HCT116 (cell line): ENCODE data around the gene NFKBIA. TPM values are rescaled to one million over a fixed set of nuclear protein-coding genes. Genes with fewer than 3 reads are reported as not detected.

ENCODE experiments used
- ATAC-seq: fragments of 200-7000 bp; cut with Tn5 transposase; 2 replicates; pipeline ENCODE4 v1.9.1; 2020; ENCODE audit warnings: mild to moderate bottlenecking, moderate library complexity
- BruUV-seq: library from RNA; stranded (reverse); fragments of 400-500 nt; replicated peaks from 2 replicates; lab custom pipeline; 2021; lab: Mats Ljungman, UMichigan
- CTCF ChIA-PET: fragments of 300-600 bp; sonication (Branson Sonifier 250); formaldehyde crosslinking; loops from one replicate; lab custom pipeline; 2021; ENCODE audit warnings: antibody characterized with exemption; lab: Charles Lee
- POLR2A ChIA-PET: fragments of 300-600, 350-600 bp; sonication (Branson Sonifier 250); formaldehyde crosslinking; loops from one replicate; lab custom pipeline; 2021; ENCODE audit warnings: antibody characterized with exemption; lab: Charles Lee
- RAD21 ChIA-PET, 2 experiments: fragments of 300-600 bp; sonication (Branson Sonifier 250); formaldehyde crosslinking; loops; one replicate each; lab custom pipeline; 2023; ENCODE audit warnings: low total read pairs in 2 of 2; ENCODE audit not compliant: uncharacterized antibody in 2 of 2, unreplicated experiment in 2 of 2, low non-redundant PET in 1 of 2; lab: Charles Lee
- DNase-seq: peaks from one replicate; pipeline ENCODE4 v3.0.0-alpha.2; 2010; ENCODE audit warnings: low read depth, low spot score
- H2AFZ ChIP-seq: fragments of 200-600 bp; shearing (Covaris generic), sonication (generic); 2 replicates; pipeline ENCODE4 v1.6.1; 2017; ENCODE audit warnings: low read depth, mixed run types, mixed read lengths, antibody characterized with exemption, low read length; ENCODE audit not compliant: poor library complexity, severe bottlenecking
- H3K27ac ChIP-seq: 2 replicates; pipeline ENCODE4 v1.5.1; 2012; ENCODE audit warnings: low read depth, low read length
- H3K27me3 ChIP-seq: fragments of 200-600 bp; sonication (generic); 2 replicates; pipeline ENCODE4 v1.6.1; 2016; ENCODE audit warnings: mixed run types, low read length, mixed read lengths; ENCODE audit not compliant: insufficient read depth
- H3K36me3 ChIP-seq, 2 experiments: fragments of 200-500 bp in 1 of 2; fragments of 200-600 bp in 1 of 2; sonication (Bioruptor generic) in 1 of 2; sonication (generic) in 1 of 2; 2 replicates each; pipeline versions ENCODE4 v1.5.1 to v1.6.1; 2014 to 2016; ENCODE audit warnings: low read length in 2 of 2, inconsistent platforms in 1 of 2, mixed read lengths in 1 of 2, mixed run types in 1 of 2; ENCODE audit not compliant: insufficient read depth in 2 of 2, control insufficient read depth in 1 of 2
- H3K4me1 ChIP-seq, 2 experiments: fragments of 200-600 bp in 1 of 2; sonication (generic) in 1 of 2; 2 replicates each; pipeline versions ENCODE4 v1.5.1 to v1.6.1; 2012 to 2017; ENCODE audit warnings: low read length in 2 of 2, inconsistent platforms in 1 of 2, mild to moderate bottlenecking in 1 of 2, mixed read lengths in 1 of 2, mixed run types in 1 of 2, moderate library complexity in 1 of 2; ENCODE audit not compliant: insufficient read depth in 2 of 2, control insufficient read depth in 1 of 2
- H3K4me2 ChIP-seq: fragments of 200-600 bp; sonication (generic); 2 replicates; pipeline ENCODE4 v1.6.1; 2017; ENCODE audit warnings: mixed run types, low read length, mixed read lengths
- H3K4me3 ChIP-seq, 2 experiments: fragments of 200-600 bp in 1 of 2; sonication (generic) in 1 of 2; replicated peaks in 1 of 2; 2 replicates each; pipeline ENCODE4 v1.5.1; 2011 to 2016; ENCODE audit warnings: low read length in 2 of 2, control low read depth in 1 of 2, low read depth in 1 of 2, mild to moderate bottlenecking in 1 of 2, mixed read lengths in 1 of 2, mixed run types in 1 of 2
- H3K79me2 ChIP-seq: fragments of 200-600 bp; sonication (generic); 2 replicates; pipeline ENCODE4 v1.6.1; 2017; ENCODE audit warnings: mild to moderate bottlenecking, mixed run types, low read length, moderate library complexity, mixed read lengths; ENCODE audit not compliant: insufficient read depth
- H3K9ac ChIP-seq: fragments of 200-600 bp; sonication (generic); 2 replicates; pipeline ENCODE4 v1.6.1; 2016; ENCODE audit warnings: low read length, mixed read lengths
- H3K9me2 ChIP-seq: fragments of 200-600 bp; sonication (generic), shearing (Covaris generic); 2 replicates; pipeline ENCODE4 v1.6.1; 2017; ENCODE audit warnings: mixed run types, mild to moderate bottlenecking, moderate library complexity; ENCODE audit not compliant: insufficient read depth
- H3K9me3 ChIP-seq, 2 experiments: fragments of 200-500 bp in 1 of 2; fragments of 200-600 bp in 1 of 2; sonication (Bioruptor generic) in 1 of 2; sonication (generic) in 1 of 2; 2 replicates each; pipeline ENCODE4 v1.6.1; 2014 to 2017; ENCODE audit warnings: low read length in 2 of 2, mixed read lengths in 2 of 2, inconsistent platforms in 1 of 2, low read depth in 1 of 2, mild to moderate bottlenecking in 1 of 2, mixed run types in 1 of 2, moderate library complexity in 1 of 2; ENCODE audit not compliant: control insufficient read depth in 1 of 2, insufficient read depth in 1 of 2
- H4K20me1 ChIP-seq: fragments of 200-600 bp; sonication (generic), shearing (Covaris generic); 2 replicates; pipeline ENCODE4 v1.6.1; 2017; ENCODE audit warnings: mixed run types, mild to moderate bottlenecking, moderate library complexity; ENCODE audit not compliant: insufficient read depth
- CBX3 ChIP-seq: IDR thresholded peaks from 2 replicates; pipeline ENCODE4 v1.6.1; 2012; ENCODE audit warnings: low read depth
- CEBPB ChIP-seq: IDR thresholded peaks from 2 replicates; pipeline ENCODE4 v1.6.1; 2012; ENCODE audit warnings: low read depth
- EGR1 ChIP-seq: IDR thresholded peaks from 2 replicates; pipeline ENCODE4 v1.6.1; 2012; ENCODE audit warnings: low read depth
- ELF1 ChIP-seq: IDR thresholded peaks from 2 replicates; pipeline ENCODE4 v1.6.1; 2012; ENCODE audit warnings: low read depth, borderline replicate concordance
- EZH2 ChIP-seq: fragments of 200-600 bp; sonication (generic); IDR thresholded peaks from 2 replicates; pipeline ENCODE4 v1.6.1; 2017; ENCODE audit warnings: antibody characterized with exemption, mixed run types
- EZH2phosphoT487 ChIP-seq: fragments of 200-600 bp; IDR thresholded peaks from 2 replicates; pipeline ENCODE4 v1.6.1; 2018; ENCODE audit warnings: antibody characterized with exemption, borderline replicate concordance
- FOSL1 ChIP-seq: IDR thresholded peaks from 2 replicates; pipeline ENCODE4 v1.6.1; 2012; ENCODE audit warnings: low read depth
- JUND ChIP-seq: IDR thresholded peaks from 2 replicates; pipeline ENCODE4 v1.6.1; 2012
- POLR2A ChIP-seq: IDR thresholded peaks from 2 replicates; pipeline ENCODE4 v1.7.0; 2011; ENCODE audit warnings: borderline replicate concordance; ENCODE audit not compliant: insufficient read depth, insufficient read length; ENCODE audit errors: extremely low read depth
- SIN3A ChIP-seq: IDR thresholded peaks from 2 replicates; pipeline ENCODE4 v1.6.1; 2012; ENCODE audit warnings: low read depth
- TCF7L2 ChIP-seq: IDR thresholded peaks from 2 replicates; pipeline ENCODE4 v1.7.0; 2011; ENCODE audit warnings: borderline replicate concordance, inconsistent platforms; ENCODE audit not compliant: insufficient read depth, insufficient read length; ENCODE audit errors: extremely low read depth
- YY1 ChIP-seq: IDR thresholded peaks from 2 replicates; pipeline ENCODE4 v1.6.1; 2011; ENCODE audit warnings: low read length, low read depth, moderate library complexity, mild to moderate bottlenecking; ENCODE audit not compliant: insufficient replicate concordance; ENCODE audit errors: extremely low read depth
- ZFX ChIP-seq: fragments of 450-650 bp; IDR thresholded peaks from 2 replicates; pipeline ENCODE4 v1.6.1; 2017
- ZNF274 ChIP-seq: fragments of 200-500 bp; sonication (Bioruptor generic); IDR thresholded peaks from 2 replicates; pipeline ENCODE4 v1.6.1; 2014; ENCODE audit warnings: mild to moderate bottlenecking, low read depth, low read length, inconsistent platforms
- intact Hi-C: fragments of 100-400 bp; cut with micrococcal nuclease; formaldehyde crosslinking; loops from 2 replicates; pipeline ENCODE4 v1.10.0; 2022
- total RNA-seq: library from RNA; stranded (reverse); gene quantifications from one replicate; pipeline ENCODE4 v1.2.1, GENCODE V29; 2021; ENCODE audit not compliant: unreplicated experiment
- TF ChIP-seq, protein P1 (sequence below): IDR thresholded peaks from 2 replicates; pipeline ENCODE4 v1.6.1; 2012
- TF ChIP-seq, protein P2 (sequence below): IDR thresholded peaks from 2 replicates; pipeline ENCODE4 v1.6.1; 2011; ENCODE audit warnings: mild to moderate bottlenecking, low read length, moderate library complexity; ENCODE audit not compliant: insufficient replicate concordance; ENCODE audit errors: extremely low read depth
- TF ChIP-seq, protein P3 (sequence below): IDR thresholded peaks from 2 replicates; pipeline ENCODE4 v1.6.1; 2012
- TF ChIP-seq, protein P4 (sequence below): IDR thresholded peaks from 2 replicates; pipeline ENCODE4 v1.6.1; 2012; ENCODE audit warnings: low read depth
- TF ChIP-seq, protein P5 (sequence below), 3 experiments: fragments of 200-600 bp in 1 of 3; sonication (generic) in 1 of 3; IDR thresholded peaks in 2 of 3; conservative IDR thresholded peaks in 1 of 3; 2 replicates each; pipeline ENCODE4 v1.5.1; 2012 to 2017; ENCODE audit warnings: low read depth in 2 of 3, low read length in 2 of 3, antibody characterized with exemption in 1 of 3, borderline replicate concordance in 1 of 3, control low read depth in 1 of 3, mild to moderate bottlenecking in 1 of 3, mixed read lengths in 1 of 3, mixed run types in 1 of 3, moderate library complexity in 1 of 3; ENCODE audit not compliant: insufficient read depth in 1 of 3

NFKBIA gene
- total RNA-seq, 1 experiment from 2014 or later: 42.6 TPM

DNA sequence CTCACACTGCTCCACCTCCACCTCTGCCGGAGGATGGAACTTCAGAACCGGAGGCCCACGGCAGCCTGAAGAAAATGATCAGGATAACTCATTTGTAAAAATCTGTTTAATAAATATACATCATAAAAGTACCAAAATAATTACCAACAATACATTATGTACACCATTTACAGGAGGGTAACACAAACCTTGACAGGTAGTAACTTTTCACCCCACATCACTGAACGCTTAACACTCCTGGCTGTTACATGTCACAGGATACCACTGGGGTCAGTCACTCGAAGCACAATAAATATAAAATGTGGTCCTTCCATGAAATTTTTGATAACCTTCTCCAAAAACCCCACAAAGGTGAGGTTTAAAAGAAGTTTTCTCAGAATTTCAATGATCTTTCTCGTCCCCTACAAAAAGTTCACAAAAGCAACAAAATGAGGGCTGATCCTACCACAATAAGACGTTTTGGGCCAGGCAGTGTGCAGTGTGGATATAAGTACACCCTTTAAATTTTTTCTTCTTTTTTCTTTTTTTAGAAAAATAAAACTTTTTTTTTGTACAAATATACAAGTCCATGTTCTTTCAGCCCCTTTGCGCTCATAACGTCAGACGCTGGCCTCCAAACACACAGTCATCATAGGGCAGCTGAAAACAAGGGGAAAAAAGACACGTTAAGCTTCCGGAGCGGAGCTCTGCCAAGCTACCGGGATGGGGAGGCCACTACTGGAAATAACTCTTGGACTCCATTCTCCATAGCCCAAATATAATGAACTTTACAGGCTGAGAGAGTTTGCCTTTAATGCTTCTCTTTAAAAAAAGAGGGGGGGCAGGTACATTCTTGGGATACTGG lies 2.9 kb downstream of the NFKBIA start:
- intact Hi-C loops: loop anchor here (5.0 kb wide), 1 partner anchor 69 kb away; no protein-coding TSS in a partner anchor
- Histone ChIP-seq H3K9me3 (no peaks in the 10 kb centered on the region), H4K20me1 (no peaks in the 10 kb centered on the region), H3K4me3 (no peak overlapping the region), H3K9ac (no peak overlapping the region), H3K36me3 (peaks cover 20 to 31% of the 10 kb centered on the region in 2 experiments), H3K27me3 (no peaks in the 10 kb centered on the region), H3K27ac (no peak overlapping the region), H2AFZ (no peak overlapping the region), H3K9me2 (no peaks in the 10 kb centered on the region), H3K4me1 (peaks cover 25 to 37% of the 10 kb centered on the region in 2 experiments), H3K79me2 (peaks cover 16% of the 10 kb centered on the region), H3K4me2 (no peak overlapping the region)
- DNase-seq: no peak
- ChIA-PET RAD21 (no interaction called here), POLR2A (no interaction called here), CTCF (interaction anchor here (1.7 kb wide), 1 partner anchor 186 kb away, joined by 3 read pairs; no protein-coding TSS in a partner anchor)
- ATAC-seq: no peak
- no TSS peak for BruUV-seq
- TF ChIP-seq CEBPB: no peak
- no peak for TF ChIP-seq ELF1
- TF ChIP-seq EGR1: no peak
- no peak for TF ChIP-seq SIN3A
- no peak for TF ChIP-seq YY1
- TF ChIP-seq, protein P1, sequence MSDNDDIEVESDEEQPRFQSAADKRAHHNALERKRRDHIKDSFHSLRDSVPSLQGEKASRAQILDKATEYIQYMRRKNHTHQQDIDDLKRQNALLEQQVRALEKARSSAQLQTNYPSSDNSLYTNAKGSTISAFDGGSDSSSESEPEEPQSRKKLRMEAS: no peak
- TF ChIP-seq JUND: no peak
- no peak for TF ChIP-seq ZNF274
- no peak for TF ChIP-seq CBX3
- no peak for TF ChIP-seq EZH2phosphoT487
- TF ChIP-seq TCF7L2: no peak
- TF ChIP-seq, protein P2, sequence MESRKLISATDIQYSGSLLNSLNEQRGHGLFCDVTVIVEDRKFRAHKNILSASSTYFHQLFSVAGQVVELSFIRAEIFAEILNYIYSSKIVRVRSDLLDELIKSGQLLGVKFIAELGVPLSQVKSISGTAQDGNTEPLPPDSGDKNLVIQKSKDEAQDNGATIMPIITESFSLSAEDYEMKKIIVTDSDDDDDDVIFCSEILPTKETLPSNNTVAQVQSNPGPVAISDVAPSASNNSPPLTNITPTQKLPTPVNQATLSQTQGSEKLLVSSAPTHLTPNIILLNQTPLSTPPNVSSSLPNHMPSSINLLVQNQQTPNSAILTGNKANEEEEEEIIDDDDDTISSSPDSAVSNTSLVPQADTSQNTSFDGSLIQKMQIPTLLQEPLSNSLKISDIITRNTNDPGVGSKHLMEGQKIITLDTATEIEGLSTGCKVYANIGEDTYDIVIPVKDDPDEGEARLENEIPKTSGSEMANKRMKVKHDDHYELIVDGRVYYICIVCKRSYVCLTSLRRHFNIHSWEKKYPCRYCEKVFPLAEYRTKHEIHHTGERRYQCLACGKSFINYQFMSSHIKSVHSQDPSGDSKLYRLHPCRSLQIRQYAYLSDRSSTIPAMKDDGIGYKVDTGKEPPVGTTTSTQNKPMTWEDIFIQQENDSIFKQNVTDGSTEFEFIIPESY: no peak
- no peak for TF ChIP-seq EZH2
- TF ChIP-seq, protein P3, sequence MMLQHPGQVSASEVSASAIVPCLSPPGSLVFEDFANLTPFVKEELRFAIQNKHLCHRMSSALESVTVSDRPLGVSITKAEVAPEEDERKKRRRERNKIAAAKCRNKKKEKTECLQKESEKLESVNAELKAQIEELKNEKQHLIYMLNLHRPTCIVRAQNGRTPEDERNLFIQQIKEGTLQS: no peak
- TF ChIP-seq, protein P4, sequence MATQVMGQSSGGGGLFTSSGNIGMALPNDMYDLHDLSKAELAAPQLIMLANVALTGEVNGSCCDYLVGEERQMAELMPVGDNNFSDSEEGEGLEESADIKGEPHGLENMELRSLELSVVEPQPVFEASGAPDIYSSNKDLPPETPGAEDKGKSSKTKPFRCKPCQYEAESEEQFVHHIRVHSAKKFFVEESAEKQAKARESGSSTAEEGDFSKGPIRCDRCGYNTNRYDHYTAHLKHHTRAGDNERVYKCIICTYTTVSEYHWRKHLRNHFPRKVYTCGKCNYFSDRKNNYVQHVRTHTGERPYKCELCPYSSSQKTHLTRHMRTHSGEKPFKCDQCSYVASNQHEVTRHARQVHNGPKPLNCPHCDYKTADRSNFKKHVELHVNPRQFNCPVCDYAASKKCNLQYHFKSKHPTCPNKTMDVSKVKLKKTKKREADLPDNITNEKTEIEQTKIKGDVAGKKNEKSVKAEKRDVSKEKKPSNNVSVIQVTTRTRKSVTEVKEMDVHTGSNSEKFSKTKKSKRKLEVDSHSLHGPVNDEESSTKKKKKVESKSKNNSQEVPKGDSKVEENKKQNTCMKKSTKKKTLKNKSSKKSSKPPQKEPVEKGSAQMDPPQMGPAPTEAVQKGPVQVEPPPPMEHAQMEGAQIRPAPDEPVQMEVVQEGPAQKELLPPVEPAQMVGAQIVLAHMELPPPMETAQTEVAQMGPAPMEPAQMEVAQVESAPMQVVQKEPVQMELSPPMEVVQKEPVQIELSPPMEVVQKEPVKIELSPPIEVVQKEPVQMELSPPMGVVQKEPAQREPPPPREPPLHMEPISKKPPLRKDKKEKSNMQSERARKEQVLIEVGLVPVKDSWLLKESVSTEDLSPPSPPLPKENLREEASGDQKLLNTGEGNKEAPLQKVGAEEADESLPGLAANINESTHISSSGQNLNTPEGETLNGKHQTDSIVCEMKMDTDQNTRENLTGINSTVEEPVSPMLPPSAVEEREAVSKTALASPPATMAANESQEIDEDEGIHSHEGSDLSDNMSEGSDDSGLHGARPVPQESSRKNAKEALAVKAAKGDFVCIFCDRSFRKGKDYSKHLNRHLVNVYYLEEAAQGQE: no peak
- TF ChIP-seq FOSL1: no peak
- TF ChIP-seq POLR2A: no peak
- TF ChIP-seq, protein P5, sequence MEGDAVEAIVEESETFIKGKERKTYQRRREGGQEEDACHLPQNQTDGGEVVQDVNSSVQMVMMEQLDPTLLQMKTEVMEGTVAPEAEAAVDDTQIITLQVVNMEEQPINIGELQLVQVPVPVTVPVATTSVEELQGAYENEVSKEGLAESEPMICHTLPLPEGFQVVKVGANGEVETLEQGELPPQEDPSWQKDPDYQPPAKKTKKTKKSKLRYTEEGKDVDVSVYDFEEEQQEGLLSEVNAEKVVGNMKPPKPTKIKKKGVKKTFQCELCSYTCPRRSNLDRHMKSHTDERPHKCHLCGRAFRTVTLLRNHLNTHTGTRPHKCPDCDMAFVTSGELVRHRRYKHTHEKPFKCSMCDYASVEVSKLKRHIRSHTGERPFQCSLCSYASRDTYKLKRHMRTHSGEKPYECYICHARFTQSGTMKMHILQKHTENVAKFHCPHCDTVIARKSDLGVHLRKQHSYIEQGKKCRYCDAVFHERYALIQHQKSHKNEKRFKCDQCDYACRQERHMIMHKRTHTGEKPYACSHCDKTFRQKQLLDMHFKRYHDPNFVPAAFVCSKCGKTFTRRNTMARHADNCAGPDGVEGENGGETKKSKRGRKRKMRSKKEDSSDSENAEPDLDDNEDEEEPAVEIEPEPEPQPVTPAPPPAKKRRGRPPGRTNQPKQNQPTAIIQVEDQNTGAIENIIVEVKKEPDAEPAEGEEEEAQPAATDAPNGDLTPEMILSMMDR (IDR thresholded peaks at IDR 0.05 in 2 of 3, conservative IDR thresholded peaks at IDR 0.05 in 1 of 3; ENCODE audit: borderline replicate concordance in 1 of 3, insufficient read depth in 1 of 3, low read depth in 2 of 3, low read length in 2 of 3): no peak
- no peak for TF ChIP-seq ZFX
